ENCODE results near the gene PTGES3. TPM values are rescaled to one million over a fixed set of nuclear protein-coding genes. Genes with fewer than 3 reads are reported as not detected.
"Not testable (repeated sequence)": the region's sequence is repeated elsewhere in the genome, so short reads cannot be mapped to it uniquely, and the experiment has no call there.

Gene PTGES3
- total RNA-seq, 1 experiment from 2014 or later: 130 TPM

DNA sequence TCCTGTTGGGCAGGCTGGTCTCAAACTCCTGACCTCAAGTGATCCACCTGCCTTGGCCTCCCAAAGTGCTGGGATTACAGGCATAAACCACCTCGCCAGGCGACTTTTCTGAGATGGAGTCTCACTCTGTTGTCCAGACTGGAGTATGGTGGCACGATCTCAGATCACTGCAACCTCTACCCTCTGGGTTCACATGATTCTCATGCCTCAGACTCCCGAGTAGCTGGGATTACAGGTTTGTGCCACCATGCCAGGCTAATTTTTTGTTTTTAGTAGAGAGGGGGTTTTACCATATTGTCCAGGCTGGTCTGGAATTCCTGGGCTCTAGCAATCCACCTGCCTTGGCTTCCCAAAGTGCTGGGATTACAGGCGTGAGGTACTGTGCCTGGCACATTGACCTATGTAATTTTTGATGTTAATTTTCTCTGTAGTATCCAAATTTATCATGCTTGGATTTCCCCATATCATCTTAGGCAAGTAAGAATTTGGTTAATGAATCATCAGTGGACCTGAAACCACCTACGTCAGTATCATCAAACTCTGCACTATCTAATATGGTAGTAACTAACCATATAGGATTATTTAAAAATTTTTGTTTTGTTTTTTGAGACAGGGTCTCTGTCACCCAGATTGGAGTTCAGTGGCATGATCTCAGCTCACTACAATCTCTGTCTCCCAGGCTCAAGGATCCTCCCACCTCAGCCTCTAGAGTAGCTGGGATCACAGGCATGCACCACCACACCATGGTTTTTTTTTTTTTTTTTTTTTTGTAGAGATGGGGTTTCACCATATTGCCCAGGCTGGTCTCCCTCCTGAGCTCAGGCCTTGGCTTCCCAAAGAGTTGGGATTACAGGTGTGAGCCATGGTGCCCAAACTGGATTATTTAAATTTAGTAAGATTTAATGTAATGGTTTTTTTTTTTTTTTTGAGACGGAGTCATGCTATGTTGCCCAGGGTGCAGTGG is 30.4 kb downstream of the PTGES3 start:
- no peak for DNase-seq (ENCODE audit: low read depth)

- DNase-seq (ENCODE audit: low read depth): not testable (repeated sequence)
Observed at GRCh38 chr12:56653781-56654180, 34.3 kb downstream of the PTGES3 start.

DNA sequence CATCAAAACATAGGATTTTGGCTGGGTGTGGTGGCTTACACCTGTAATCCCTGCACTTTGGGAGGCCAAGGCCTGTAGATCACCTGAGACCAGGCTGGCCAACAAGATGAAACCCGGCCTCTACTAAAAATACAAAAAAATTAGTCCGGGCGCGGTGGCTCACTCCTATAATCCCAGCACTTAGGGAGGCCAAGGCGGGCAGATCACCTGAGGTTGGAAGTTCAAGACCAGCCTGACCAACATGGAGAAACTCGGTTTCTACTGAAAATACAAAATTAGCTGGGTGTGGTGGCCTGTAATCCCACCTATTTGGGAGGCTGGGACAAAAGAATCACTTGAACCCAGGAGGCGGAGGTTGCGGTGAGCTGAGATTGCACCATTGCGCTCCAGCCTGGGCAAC is 40.1 kb downstream of the PTGES3 start:
- DNase-seq (ENCODE audit: low read depth): not testable (repeated sequence)

GRCh38 chr12:56645717-56646446 is 42.2 kb downstream of the PTGES3 start, which contains the start of gene ATP5F1B:
Gene ATP5F1B (minus strand): TSS chr12:56645984. CDS start chr12:56645963, 21 bp downstream.
- DNase-seq (ENCODE audit: low read depth): peak; percentile 100

DNA sequence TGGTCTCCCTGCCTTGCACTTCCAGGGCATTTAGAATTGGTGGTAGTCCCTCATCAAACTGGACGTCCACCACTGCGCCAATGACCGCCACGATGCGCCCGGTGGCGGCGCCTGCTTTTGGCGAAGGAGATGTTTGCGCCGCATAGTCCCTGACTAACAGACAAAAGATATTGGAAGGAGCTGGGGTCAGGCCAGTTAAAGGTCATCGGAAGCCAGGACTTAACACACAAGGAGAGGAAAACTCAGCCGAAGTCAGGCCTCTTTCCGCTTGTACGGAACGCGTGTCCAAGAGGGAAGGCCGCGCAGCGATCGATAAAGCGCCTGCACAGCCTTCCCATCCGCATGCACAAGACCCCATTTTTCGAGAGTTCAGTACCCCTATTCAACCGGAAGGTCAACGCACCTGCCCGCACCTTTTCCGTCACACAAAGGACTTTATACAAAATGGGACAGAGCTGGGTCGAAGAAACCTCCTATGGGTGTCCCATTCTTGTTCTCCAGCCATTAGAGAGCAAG is 42.8 kb downstream of the PTGES3 start:
- DNase-seq (ENCODE audit: low read depth): peak; percentile 27

GRCh38 chr12:56644654-56645053 is 43.4 kb downstream of the PTGES3 start:
- peak; percentile 25 for DNase-seq (ENCODE audit: low read depth)

DNA sequence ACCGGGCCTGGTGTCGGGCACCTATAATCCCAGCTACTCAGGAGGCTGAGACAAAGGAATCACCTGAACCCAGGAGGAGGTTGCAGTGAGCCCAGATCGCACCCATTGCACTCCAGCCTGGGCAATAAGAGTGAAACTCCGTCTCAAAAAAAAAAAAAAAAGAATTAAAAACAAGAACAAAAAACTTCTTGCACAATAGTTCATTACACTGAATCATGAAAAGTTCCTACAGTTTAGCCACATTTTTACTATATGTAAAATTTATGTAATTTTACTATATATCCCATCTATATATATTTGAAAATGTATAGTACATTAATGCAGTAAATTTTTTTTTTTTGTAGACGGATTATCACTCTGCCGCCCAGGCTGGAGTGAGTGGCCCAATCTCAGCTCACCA is 46.9 kb downstream of the PTGES3 start:
- DNase-seq (ENCODE audit: low read depth): no peak

- no peak for DNase-seq (ENCODE audit: low read depth)
Observed at GRCh38 chr12:56637621-56638020, 50.5 kb downstream of the PTGES3 start.

GRCh38 chr12:56636675-56637540 is 51.2 kb downstream of the PTGES3 start:
- DNase-seq (ENCODE audit: low read depth): peak; percentile 100

- peak; percentile 79 for DNase-seq (ENCODE audit: low read depth)
Observed at GRCh38 chr12:56635806-56636674, 52.0 kb downstream of the PTGES3 start.

GRCh38 chr12:56634837-56635791 is 53.0 kb downstream of the PTGES3 start:
- DNase-seq (ENCODE audit: low read depth): peak; percentile 83

GRCh38 chr12:56634242-56634836 is 53.7 kb downstream of the PTGES3 start:
- no peak for DNase-seq (ENCODE audit: low read depth)

GRCh38 chr12:56633468-56634241 is 54.4 kb downstream of the PTGES3 start:
- DNase-seq (ENCODE audit: low read depth): no peak

GRCh38 chr12:56632701-56633467 is 55.2 kb downstream of the PTGES3 start:
- no peak for DNase-seq (ENCODE audit: low read depth)

GRCh38 chr12:56631790-56632700 is 56.0 kb downstream of the PTGES3 start:
- no peak for DNase-seq (ENCODE audit: low read depth)

DNA sequence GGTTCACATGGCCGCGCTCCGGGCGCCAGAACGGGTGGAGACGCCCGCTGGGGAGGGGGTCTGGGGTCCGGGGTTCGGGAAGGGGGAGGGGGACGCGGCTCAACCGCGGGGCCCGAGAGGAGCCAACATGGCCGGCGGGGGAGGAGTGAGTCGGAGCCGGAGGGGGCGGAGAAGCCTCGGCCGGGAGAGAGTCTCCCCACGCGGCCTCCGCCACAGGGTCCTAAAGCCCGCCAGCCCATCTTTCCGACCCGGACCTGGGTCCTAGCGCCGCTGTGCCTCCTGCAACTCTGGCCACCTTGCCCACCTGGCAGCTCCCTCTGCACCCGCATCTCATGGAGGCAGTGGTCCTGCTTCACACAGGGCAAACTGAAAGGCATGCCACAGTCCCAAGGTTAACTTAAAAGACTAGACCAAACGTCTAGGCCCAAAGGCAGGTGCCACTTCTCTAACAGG is 57.9 kb downstream of the PTGES3 start, which contains the start of gene BAZ2A:
Gene BAZ2A, minus strand, starts transcription at position 147 of the 453 bp plus-strand sequence. CDS start 12,796 bp downstream, outside the sequence.
- DNase-seq (ENCODE audit: low read depth): peak; percentile 75
